ENCODE measurements around the gene SCLY. TPM values are rescaled to one million over a fixed set of nuclear protein-coding genes. Genes with fewer than 3 reads are reported as not detected.

SCLY gene
- total RNA-seq, 1 donor from 2014 or later: 49.2 TPM

DNA sequence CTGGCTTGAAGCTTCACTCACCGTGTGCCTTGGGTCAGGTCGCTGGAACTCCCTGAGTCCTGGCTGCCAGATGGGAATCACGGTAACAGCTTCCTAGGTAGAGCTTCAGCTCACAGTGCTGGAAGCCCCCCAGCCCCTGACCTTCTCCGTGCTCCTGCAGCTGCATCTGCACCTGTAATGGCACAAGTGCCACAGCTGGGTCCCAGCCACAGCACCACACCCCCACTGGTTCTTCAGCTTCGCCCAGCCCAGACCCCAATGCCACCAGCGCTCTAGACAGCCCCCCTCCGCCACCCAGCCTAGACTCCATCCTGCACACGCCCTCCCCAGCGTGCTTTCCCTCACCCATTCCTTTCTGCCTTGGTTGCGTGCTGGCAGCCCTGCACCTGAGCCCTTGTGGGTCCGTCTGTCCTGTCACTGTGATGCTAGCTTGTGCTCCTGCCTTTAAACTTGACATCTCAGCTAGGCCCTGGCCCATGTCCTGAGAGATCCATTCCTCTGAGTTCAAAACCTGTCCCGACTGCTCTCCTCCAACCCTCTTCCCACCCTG, 31.8 kb downstream of the SCLY start:
- Mint-ChIP-seq H3K36me3 (ENCODE audit: insufficient read depth) (peaks cover 12% of the 10 kb centered on the region), H3K27ac (peak overlapping the region; percentile 43), H3K4me3 (ENCODE audit: low read depth) (no peak overlapping the region), H3K9me3 (ENCODE audit: low read depth) (no peaks in the 10 kb centered on the region), H3K4me1 (ENCODE audit: low read depth) (no peaks in the 10 kb centered on the region), H3K27me3 (no peaks in the 10 kb centered on the region)
- no peak for DNase-seq (ENCODE audit: low spot score, unreplicated experiment)
- TF ChIP-seq CTCF (IDR thresholded peaks at IDR 0.05; ENCODE audit: unreplicated experiment): no peak

- Mint-ChIP-seq H3K9me3 (ENCODE audit: low read depth) (no peaks in the 10 kb centered on the region), H3K27ac (peak overlapping the region; percentile 46), H3K36me3 (ENCODE audit: insufficient read depth) (peaks cover 13% of the 10 kb centered on the region), H3K27me3 (no peaks in the 10 kb centered on the region), H3K4me1 (ENCODE audit: low read depth) (no peaks in the 10 kb centered on the region), H3K4me3 (ENCODE audit: low read depth) (no peak overlapping the region)
- no peak for TF ChIP-seq CTCF (IDR thresholded peaks at IDR 0.05; ENCODE audit: unreplicated experiment)
- DNase-seq (ENCODE audit: low spot score, unreplicated experiment): no peak
These were observed 32.7 kb downstream of the SCLY start for GRCh38 chr2:238093181-238094140.

DNA sequence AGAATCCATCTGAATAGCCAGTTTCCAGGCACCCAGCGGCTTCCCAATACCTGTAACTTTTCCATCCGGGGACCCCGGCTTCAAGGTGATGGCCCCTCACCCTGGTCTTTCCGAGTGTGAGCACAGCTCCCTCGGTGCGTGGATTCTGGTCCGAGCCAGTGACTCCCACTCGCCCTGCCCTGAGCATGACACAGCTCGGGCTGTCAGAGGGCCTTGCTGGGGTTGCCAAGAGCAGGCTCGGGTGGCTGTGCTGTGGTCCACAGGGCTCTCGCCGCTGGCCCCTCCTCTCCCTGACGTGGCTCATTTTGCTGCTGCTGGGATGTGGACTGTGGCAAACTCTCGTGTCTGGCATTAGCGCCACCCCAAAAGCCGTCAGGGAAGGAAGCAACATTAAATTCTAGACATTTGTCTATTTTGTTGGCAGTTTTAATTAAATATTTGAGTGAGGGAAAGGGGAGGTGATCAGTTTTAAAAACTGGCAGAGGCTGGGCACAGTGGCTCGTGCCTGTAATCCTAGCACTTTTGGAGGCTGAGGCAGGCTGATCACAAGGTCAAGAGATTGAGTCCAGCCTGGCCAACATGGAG, 33.7 kb downstream of the SCLY start:
- Mint-ChIP-seq H3K4me3 (ENCODE audit: low read depth) (no peak overlapping the region), H3K9me3 (ENCODE audit: low read depth) (no peaks in the 10 kb centered on the region), H3K27ac (no peak overlapping the region), H3K4me1 (ENCODE audit: low read depth) (peaks cover 1% of the 10 kb centered on the region), H3K36me3 (ENCODE audit: insufficient read depth) (peaks cover 14% of the 10 kb centered on the region), H3K27me3 (no peaks in the 10 kb centered on the region)
- no peak for TF ChIP-seq CTCF (IDR thresholded peaks at IDR 0.05; ENCODE audit: unreplicated experiment)
- DNase-seq (ENCODE audit: low spot score, unreplicated experiment): no peak

DNA sequence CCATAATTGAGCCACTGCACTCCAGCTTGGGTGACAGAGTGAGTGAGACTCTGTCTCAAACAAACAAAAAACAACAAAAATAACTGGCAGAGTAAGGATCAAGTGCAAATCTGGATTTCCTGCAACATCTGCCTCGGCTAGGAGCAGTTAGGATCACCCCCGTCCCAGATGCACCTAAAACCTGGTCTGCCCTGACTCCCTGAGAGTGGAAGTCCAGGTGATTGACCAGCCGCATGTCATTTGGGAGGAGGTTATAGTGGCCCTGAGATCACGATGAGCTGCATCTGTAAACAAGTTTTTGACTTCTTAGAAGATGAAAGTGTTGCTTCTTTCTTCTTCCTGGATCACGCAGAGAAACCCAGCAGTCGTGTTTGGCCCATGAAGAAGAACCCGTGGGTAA, 34.3 kb downstream of the SCLY start:
- DNase-seq (ENCODE audit: low spot score, unreplicated experiment): no peak
- no peak for TF ChIP-seq CTCF (IDR thresholded peaks at IDR 0.05; ENCODE audit: unreplicated experiment)
- no peak overlapping the region for H3K4me3 Mint-ChIP-seq (ENCODE audit: low read depth)
- no peaks in the 10 kb centered on the region for H3K27me3 Mint-ChIP-seq
- peaks cover 1% of the 10 kb centered on the region for H3K4me1 Mint-ChIP-seq (ENCODE audit: low read depth)
- no peaks in the 10 kb centered on the region for H3K9me3 Mint-ChIP-seq (ENCODE audit: low read depth)
- H3K27ac Mint-ChIP-seq: no peak overlapping the region
- peaks cover 12% of the 10 kb centered on the region for H3K36me3 Mint-ChIP-seq (ENCODE audit: insufficient read depth)

DNA sequence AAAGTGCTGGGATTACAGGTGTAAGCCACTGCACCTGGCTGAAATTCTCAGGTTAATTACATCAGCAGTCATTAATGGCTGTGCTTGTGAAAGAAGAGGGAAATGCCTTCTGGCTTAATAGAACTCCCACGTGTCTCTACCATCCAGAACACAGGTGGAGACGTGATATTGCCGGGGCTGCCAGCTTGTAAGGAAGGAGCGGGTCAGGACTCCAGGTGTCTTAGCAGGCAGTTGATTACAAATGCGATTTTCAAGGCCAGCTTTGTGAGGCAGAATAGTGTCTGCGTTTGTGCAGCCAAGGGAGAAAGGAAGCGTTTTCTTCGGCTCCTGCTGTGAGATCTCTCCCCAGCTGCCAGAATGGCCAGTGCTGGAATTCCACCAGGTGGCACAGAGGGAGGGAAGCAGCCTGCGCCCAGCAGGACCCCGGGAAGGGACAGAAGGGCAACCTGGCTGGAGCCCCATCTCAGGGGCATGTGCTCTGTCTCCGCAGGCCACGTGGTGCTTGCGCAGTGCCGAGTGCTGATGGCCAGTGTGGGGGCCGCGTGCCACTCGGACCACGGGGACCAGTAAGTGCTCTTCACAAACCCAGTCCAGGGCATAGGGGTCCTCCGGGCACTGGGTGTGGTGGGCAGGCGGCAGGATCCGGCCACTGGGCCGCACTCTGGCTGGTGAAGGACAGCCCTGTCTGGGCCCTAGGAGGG, 35.7 kb downstream of the SCLY start:
- no peak for TF ChIP-seq CTCF (IDR thresholded peaks at IDR 0.05; ENCODE audit: unreplicated experiment)
- no peak for DNase-seq (ENCODE audit: low spot score, unreplicated experiment)
- Mint-ChIP-seq H3K4me3 (ENCODE audit: low read depth) (no peak overlapping the region), H3K4me1 (ENCODE audit: low read depth) (peaks cover 1% of the 10 kb centered on the region), H3K9me3 (ENCODE audit: low read depth) (no peaks in the 10 kb centered on the region), H3K36me3 (ENCODE audit: insufficient read depth) (peaks cover 11% of the 10 kb centered on the region), H3K27ac (no peak overlapping the region), H3K27me3 (no peaks in the 10 kb centered on the region)

Data from progenitor cell of endocrine pancreas (in vitro differentiated cells).